Measurements from ENCODE around the gene SPTB.
"Not testable (repeated sequence)": the region's sequence is repeated elsewhere in the genome, so short reads cannot be mapped to it uniquely, and the experiment has no call there.

SPTB gene

GRCh38 chr14:64879635-64880220 lies at the start of gene SPTB:
TSS of gene SPTB (minus strand) at chr14:64879907. CDS start at chr14:64823094, 56,813 bp downstream.
- DNase-seq (ENCODE audit: low spot score) = peak; percentile 40

- no peak for DNase-seq (ENCODE audit: low spot score)
Observed at GRCh38 chr14:64929014-64929359, 49.3 kb upstream of the SPTB start.

GRCh38 chr14:64928239-64929013 lies 48.7 kb upstream of the SPTB start:
- no peak for DNase-seq (ENCODE audit: low spot score)

- DNase-seq (ENCODE audit: low spot score) = no peak
Observed at GRCh38 chr14:64927031-64927430, 47.3 kb upstream of the SPTB start.

- DNase-seq (ENCODE audit: low spot score) = no peak
Observed at GRCh38 chr14:64926398-64926995, 46.8 kb upstream of the SPTB start.

GRCh38 chr14:64923015-64923414 lies 43.3 kb upstream of the SPTB start:
- no peak for DNase-seq (ENCODE audit: low spot score)

- DNase-seq (ENCODE audit: low spot score) = no peak
Observed at GRCh38 chr14:64920465-64920864, 40.8 kb upstream of the SPTB start.

GRCh38 chr14:64919618-64920017 lies 39.9 kb upstream of the SPTB start:
- DNase-seq (ENCODE audit: low spot score) = no peak

GRCh38 chr14:64919215-64919614 lies 39.5 kb upstream of the SPTB start:
- DNase-seq (ENCODE audit: low spot score) = no peak

- DNase-seq (ENCODE audit: low spot score) = no peak
Observed at GRCh38 chr14:64918216-64918615, 38.5 kb upstream of the SPTB start.

GRCh38 chr14:64915797-64916196 lies 36.1 kb upstream of the SPTB start:
- DNase-seq (ENCODE audit: low spot score) = no peak

- DNase-seq (ENCODE audit: low spot score) = no peak
Observed at GRCh38 chr14:64915029-64915424, 35.3 kb upstream of the SPTB start.

GRCh38 chr14:64914237-64915028 lies 34.7 kb upstream of the SPTB start, which contains the start of gene CHURC1:
TSS of gene CHURC1 (plus strand) at chr14:64914455. CDS start at chr14:64914496, 41 bp downstream.
- peak; percentile 96 for DNase-seq (ENCODE audit: low spot score)

- DNase-seq (ENCODE audit: low spot score) = not testable (repeated sequence)
Observed at GRCh38 chr14:64913477-64913876, 33.8 kb upstream of the SPTB start.

- no peak for DNase-seq (ENCODE audit: low spot score)
Observed at GRCh38 chr14:64912261-64912660, 32.6 kb upstream of the SPTB start.

GRCh38 chr14:64910847-64911495 lies 31.3 kb upstream of the SPTB start:
- no peak for DNase-seq (ENCODE audit: low spot score)

GRCh38 chr14:64906022-64906421 lies 26.3 kb upstream of the SPTB start:
- DNase-seq (ENCODE audit: low spot score) = no peak

GRCh38 chr14:64899958-64900357 lies 20.3 kb upstream of the SPTB start:
- no peak for DNase-seq (ENCODE audit: low spot score)

- DNase-seq (ENCODE audit: low spot score) = peak; percentile 62
Observed at GRCh38 chr14:64891839-64892375, 12.2 kb upstream of the SPTB start.

- no peak for DNase-seq (ENCODE audit: low spot score)
Observed at GRCh38 chr14:64891173-64891838, 11.6 kb upstream of the SPTB start.

GRCh38 chr14:64889352-64889751 lies 9.6 kb upstream of the SPTB start:
- no peak for DNase-seq (ENCODE audit: low spot score)

Measured in NAMALWA (cell line).